22Rv1 (cell line): ENCODE measurements around the gene HSBP1L1.

Source experiments
- ZFX ChIP-seq: fragments of 450-650 bp; IDR thresholded peaks from 2 replicates; pipeline ENCODE4 v1.6.1; 2017; ENCODE audit warnings: antibody characterized with exemption, borderline replicate concordance
- TF ChIP-seq, protein P1 (sequence below): fragments of 450-650 bp; IDR thresholded peaks from 2 replicates; pipeline ENCODE4 v1.5.1; 2017; ENCODE audit warnings: mild to moderate bottlenecking

GRCh38 chr18:79944746-79945117 lies 19.7 kb upstream of the HSBP1L1 start:
- TF ChIP-seq, protein P1, sequence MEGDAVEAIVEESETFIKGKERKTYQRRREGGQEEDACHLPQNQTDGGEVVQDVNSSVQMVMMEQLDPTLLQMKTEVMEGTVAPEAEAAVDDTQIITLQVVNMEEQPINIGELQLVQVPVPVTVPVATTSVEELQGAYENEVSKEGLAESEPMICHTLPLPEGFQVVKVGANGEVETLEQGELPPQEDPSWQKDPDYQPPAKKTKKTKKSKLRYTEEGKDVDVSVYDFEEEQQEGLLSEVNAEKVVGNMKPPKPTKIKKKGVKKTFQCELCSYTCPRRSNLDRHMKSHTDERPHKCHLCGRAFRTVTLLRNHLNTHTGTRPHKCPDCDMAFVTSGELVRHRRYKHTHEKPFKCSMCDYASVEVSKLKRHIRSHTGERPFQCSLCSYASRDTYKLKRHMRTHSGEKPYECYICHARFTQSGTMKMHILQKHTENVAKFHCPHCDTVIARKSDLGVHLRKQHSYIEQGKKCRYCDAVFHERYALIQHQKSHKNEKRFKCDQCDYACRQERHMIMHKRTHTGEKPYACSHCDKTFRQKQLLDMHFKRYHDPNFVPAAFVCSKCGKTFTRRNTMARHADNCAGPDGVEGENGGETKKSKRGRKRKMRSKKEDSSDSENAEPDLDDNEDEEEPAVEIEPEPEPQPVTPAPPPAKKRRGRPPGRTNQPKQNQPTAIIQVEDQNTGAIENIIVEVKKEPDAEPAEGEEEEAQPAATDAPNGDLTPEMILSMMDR, result no peak
- no peak for TF ChIP-seq ZFX
